Measurements from ENCODE around the gene TECR. TPM values are rescaled to one million over a fixed set of nuclear protein-coding genes. Genes with fewer than 3 reads are reported as not detected.

TECR gene
- total RNA-seq, 4 donors from 2014 or later, result 21.3 to 27.2 (median 24.3) TPM

DNA sequence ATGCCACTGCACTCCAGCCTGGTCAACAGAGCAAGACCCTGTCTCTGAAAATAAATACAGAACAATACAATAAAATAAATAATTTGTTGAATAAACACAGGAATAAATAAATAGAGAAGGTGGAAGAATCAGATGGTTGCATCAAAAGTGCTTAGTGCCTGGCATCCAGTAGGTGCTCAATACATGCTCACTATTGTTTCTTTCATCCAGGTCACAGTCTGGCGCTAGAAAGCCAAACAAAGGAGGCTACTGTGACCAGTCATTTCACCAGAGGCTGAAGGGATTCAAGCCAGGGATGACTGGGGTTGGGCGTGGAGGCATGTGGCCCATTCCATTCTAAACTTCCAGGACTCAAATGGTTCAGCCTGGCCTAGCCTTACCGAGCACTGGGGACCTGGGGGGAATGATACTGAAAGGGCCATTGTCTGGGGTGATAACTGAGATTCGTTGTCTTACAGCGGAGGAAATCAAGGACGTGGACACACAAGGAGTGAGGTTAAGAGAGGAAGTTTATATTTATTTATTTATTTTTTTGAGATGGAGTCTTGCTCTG is 46.1 kb downstream of the TECR start:
- Histone ChIP-seq H3K9me3 (no peaks in the 10 kb centered on the region), H3K4me3 (no peak overlapping the region), H3K36me3 (no peaks in the 10 kb centered on the region), H3K27me3 (no peaks in the 10 kb centered on the region), H3K27ac (no peak overlapping the region), H3K4me1 (peaks cover 0 to 30% (median 8%) of the 10 kb centered on the region in 3 donors)
- TF ChIP-seq, protein P1, sequence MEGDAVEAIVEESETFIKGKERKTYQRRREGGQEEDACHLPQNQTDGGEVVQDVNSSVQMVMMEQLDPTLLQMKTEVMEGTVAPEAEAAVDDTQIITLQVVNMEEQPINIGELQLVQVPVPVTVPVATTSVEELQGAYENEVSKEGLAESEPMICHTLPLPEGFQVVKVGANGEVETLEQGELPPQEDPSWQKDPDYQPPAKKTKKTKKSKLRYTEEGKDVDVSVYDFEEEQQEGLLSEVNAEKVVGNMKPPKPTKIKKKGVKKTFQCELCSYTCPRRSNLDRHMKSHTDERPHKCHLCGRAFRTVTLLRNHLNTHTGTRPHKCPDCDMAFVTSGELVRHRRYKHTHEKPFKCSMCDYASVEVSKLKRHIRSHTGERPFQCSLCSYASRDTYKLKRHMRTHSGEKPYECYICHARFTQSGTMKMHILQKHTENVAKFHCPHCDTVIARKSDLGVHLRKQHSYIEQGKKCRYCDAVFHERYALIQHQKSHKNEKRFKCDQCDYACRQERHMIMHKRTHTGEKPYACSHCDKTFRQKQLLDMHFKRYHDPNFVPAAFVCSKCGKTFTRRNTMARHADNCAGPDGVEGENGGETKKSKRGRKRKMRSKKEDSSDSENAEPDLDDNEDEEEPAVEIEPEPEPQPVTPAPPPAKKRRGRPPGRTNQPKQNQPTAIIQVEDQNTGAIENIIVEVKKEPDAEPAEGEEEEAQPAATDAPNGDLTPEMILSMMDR (IDR thresholded peaks at IDR 0.05), result no peak
- no peak for TF ChIP-seq POLR2AphosphoS5 (IDR thresholded peaks at IDR 0.05)
- no peak for TF ChIP-seq EP300 (IDR thresholded peaks at IDR 0.05)
- TF ChIP-seq POLR2A (IDR thresholded peaks at IDR 0.05), result no peak
- ATAC-seq, result no peak
- 67 to 85% methylated on average over 4 to 6 of the region's 6 CpGs for WGBS, 2 donors (ENCODE audit: low coverage in 1 of 2)

DNA sequence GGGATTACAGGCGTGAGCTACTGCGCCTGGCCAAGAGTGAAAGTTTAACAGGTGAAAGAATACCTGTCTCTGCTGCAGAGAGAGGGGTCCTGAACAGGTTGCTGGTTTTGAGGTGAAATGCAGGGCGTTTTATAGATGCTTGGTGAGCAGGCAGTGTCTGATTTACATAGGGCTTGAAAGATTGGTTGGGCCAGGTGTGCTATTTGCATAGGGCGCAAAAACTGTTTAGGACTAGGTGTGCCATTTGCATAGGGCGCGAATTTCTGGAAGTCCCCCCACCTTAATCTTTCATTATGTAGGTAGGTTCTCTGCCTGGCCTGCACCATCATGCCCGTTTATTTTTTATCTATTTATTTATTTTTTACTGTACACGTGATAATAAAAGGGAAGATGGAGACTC is 47.0 kb downstream of the TECR start:
- H3K27me3 ChIP-seq, result no peaks in the 10 kb centered on the region
- no peak for TF ChIP-seq EP300 (IDR thresholded peaks at IDR 0.05)
- TF ChIP-seq, protein P1 (IDR thresholded peaks at IDR 0.05), result no peak
- no peak for TF ChIP-seq POLR2A (IDR thresholded peaks at IDR 0.05)
- no peak for TF ChIP-seq POLR2AphosphoS5 (IDR thresholded peaks at IDR 0.05)
- ATAC-seq, result no peak

DNA sequence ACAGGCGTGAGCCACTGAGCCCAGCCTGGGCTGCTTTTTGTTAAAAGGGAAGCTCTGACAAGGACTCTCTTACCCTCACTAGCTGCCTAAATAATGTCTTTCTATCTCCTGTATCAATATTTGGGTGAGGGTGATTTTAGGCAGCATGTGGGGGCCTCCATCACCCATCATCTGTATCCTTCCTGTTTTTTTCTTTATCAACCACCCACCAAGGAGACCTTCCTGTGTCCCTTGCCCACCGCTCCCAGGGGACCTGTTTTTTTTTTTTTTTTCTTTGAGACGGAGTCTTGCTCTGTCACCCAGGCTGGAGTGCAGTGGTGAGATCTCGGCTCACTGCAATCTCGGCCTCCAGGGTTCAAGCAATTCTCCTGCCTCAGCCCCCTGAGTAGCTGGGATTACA is 47.9 kb downstream of the TECR start:
- no peak for ATAC-seq
- H3K27me3 ChIP-seq, result no peaks in the 10 kb centered on the region
- 65% methylated on average over 3 of the region's 5 CpGs; no CpG with 5 or more reads in 1 of the 2 donors for WGBS, 2 donors (ENCODE audit: low coverage in 1 of 2)

More for the DNA sequence above, 47.0 kb downstream of the TECR start:
- no peak overlapping the region for H3K27ac ChIP-seq
- no peaks in the 10 kb centered on the region for H3K36me3 ChIP-seq
- peaks cover 0 to 21% (median 0%) of the 10 kb centered on the region in 3 donors for H3K4me1 ChIP-seq
- no peaks in the 10 kb centered on the region for H3K9me3 ChIP-seq
- H3K4me3 ChIP-seq, result no peak overlapping the region
- 77 to 82% methylated on average over 5 to 6 of the region's 8 CpGs for WGBS, 2 donors (ENCODE audit: low coverage in 1 of 2)

DNA sequence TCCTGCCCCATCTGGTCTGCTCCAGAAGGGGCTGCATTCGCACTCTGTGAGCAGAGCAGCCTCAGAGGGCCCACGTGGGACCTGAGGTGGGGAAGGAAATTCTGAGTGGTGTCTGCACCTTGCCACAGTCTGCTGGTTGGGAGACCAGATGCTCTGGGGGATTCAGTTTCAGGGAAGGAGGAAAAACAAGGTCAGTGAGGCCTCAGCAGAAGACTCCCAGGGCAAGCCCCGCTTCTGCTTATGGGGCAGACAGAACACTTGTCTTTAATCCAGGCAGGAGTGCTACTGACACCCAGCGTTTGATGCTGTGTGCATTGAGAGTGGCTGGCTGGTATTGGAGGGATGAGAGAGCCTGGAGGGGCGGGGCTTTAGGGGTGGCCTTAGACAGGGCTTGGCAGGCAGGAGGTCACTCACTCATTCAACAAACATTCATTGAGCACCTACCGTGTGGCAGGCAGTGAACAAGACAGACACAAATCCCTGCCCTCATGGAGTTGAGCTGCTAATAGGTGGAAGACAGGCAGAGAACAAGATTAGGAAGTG is 48.6 kb downstream of the TECR start:
- Histone ChIP-seq H3K27ac (no peak overlapping the region), H3K4me1 (peaks cover 0 to 11% (median 0%) of the 10 kb centered on the region in 3 donors), H3K9me3 (no peaks in the 10 kb centered on the region), H3K27me3 (no peaks in the 10 kb centered on the region), H3K4me3 (no peak overlapping the region), H3K36me3 (no peaks in the 10 kb centered on the region)
- 20 to 29% methylated on average over 2 to 4 of the region's 6 CpGs for whole genome bisulfite sequencing, 2 donors (ENCODE audit: low coverage in 1 of 2)
- TF ChIP-seq, protein P1 (IDR thresholded peaks at IDR 0.05), result no peak
- no peak for TF ChIP-seq EP300 (IDR thresholded peaks at IDR 0.05)
- TF ChIP-seq POLR2A (IDR thresholded peaks at IDR 0.05), result no peak
- no peak for TF ChIP-seq POLR2AphosphoS5 (IDR thresholded peaks at IDR 0.05)
- no peak for ATAC-seq

More for the DNA sequence above, 47.9 kb downstream of the TECR start:
- Histone ChIP-seq H3K27ac (no peak overlapping the region), H3K36me3 (no peaks in the 10 kb centered on the region), H3K4me1 (peaks cover 0 to 14% (median 0%) of the 10 kb centered on the region in 3 donors), H3K9me3 (no peaks in the 10 kb centered on the region), H3K4me3 (no peak overlapping the region)
- TF ChIP-seq POLR2A (IDR thresholded peaks at IDR 0.05) (no peak), EP300 (IDR thresholded peaks at IDR 0.05) (no peak), POLR2AphosphoS5 (IDR thresholded peaks at IDR 0.05) (no peak)
- TF ChIP-seq, protein P1 (IDR thresholded peaks at IDR 0.05), result no peak
